Measurements from ENCODE around the gene TKFC.

DNA sequence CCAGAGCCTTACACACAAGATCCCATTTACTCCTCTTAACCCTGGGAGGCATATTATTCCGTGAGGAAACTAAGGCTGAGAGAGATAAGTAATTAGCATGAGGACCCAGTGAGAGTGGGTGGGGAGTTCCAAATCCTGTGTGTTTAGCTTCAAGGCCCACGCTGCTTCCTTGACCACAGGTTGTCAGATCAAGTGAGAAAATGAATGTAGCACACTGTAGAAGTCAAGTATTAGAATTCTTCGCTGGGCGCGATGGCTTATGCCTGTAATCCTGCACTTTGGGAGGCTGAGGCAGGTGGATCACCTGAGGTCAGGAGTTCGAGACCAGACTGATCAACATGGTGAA, 24.8 kb downstream of the TKFC start:
- TF ChIP-seq, protein P1, sequence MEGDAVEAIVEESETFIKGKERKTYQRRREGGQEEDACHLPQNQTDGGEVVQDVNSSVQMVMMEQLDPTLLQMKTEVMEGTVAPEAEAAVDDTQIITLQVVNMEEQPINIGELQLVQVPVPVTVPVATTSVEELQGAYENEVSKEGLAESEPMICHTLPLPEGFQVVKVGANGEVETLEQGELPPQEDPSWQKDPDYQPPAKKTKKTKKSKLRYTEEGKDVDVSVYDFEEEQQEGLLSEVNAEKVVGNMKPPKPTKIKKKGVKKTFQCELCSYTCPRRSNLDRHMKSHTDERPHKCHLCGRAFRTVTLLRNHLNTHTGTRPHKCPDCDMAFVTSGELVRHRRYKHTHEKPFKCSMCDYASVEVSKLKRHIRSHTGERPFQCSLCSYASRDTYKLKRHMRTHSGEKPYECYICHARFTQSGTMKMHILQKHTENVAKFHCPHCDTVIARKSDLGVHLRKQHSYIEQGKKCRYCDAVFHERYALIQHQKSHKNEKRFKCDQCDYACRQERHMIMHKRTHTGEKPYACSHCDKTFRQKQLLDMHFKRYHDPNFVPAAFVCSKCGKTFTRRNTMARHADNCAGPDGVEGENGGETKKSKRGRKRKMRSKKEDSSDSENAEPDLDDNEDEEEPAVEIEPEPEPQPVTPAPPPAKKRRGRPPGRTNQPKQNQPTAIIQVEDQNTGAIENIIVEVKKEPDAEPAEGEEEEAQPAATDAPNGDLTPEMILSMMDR (conservative IDR thresholded peaks at IDR 0.05), result no peak
- TF ChIP-seq EZH2 (IDR thresholded peaks at IDR 0.05; ENCODE audit: low read depth), result no peak

Data from PC-9 (cell line).